ENCODE measurements around the gene PERM1. TPM values are rescaled to one million over a fixed set of nuclear protein-coding genes. Genes with fewer than 3 reads are reported as not detected.

PERM1 gene
- total RNA-seq, 2 experiments from 2014 or later, result not detected

DNA sequence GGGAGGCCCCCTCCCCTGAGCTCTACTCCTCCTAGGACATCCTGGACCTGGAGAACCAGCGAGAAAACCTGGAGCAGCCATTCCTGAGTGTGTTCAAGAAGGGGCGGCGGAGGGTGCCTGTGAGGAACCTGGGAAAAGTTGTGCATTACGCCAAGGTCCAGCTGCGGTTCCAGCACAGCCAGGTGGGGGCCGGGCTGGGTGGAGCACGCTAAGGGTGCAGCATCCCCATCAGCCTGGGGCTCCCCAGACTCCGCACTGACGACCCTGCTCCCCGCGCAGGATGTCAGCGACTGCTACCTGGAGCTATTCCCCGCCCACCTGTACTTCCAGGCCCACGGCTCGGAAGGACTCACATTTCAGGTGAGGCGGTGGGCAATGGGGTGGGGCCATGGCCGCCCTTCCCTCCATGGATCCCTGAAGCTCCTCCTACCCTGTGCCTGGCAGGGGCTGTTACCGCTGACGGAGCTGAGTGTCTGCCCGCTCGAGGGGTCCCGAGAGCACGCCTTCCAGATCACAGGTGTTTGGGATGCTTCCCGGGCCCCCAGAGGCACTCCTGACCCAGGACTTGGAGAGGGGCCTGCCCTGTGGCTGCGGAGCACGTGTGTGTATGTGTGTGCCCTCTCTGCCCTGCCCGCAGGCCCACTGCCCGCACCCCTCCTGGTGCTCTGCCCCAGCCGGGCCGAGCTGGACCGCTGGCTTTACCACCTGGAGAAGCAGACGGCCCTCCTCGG lies 11.5 kb downstream of the PERM1 start:
- Mint-ChIP-seq H3K36me3 (ENCODE audit: low read depth) (no peaks in the 10 kb centered on the region), H3K4me1 (ENCODE audit: low read depth) (peaks cover 6% of the 10 kb centered on the region), H3K27me3 (peaks cover 15% of the 10 kb centered on the region), H3K9me3 (peaks cover 2% of the 10 kb centered on the region), H3K4me3 (no peak overlapping the region), H3K27ac (no peak overlapping the region)
- no peak for DNase-seq
- TF ChIP-seq, protein P1, sequence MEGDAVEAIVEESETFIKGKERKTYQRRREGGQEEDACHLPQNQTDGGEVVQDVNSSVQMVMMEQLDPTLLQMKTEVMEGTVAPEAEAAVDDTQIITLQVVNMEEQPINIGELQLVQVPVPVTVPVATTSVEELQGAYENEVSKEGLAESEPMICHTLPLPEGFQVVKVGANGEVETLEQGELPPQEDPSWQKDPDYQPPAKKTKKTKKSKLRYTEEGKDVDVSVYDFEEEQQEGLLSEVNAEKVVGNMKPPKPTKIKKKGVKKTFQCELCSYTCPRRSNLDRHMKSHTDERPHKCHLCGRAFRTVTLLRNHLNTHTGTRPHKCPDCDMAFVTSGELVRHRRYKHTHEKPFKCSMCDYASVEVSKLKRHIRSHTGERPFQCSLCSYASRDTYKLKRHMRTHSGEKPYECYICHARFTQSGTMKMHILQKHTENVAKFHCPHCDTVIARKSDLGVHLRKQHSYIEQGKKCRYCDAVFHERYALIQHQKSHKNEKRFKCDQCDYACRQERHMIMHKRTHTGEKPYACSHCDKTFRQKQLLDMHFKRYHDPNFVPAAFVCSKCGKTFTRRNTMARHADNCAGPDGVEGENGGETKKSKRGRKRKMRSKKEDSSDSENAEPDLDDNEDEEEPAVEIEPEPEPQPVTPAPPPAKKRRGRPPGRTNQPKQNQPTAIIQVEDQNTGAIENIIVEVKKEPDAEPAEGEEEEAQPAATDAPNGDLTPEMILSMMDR (IDR thresholded peaks at IDR 0.05), result no peak
- ATAC-seq, result no peak
- ChIA-PET CTCF (interaction anchor here (0.8 kb wide), 1 partner anchor 14 kb away, joined by 3 read pairs; no protein-coding TSS in a partner anchor), POLR2A (interaction anchor here (1.0 kb wide), 1 partner anchor 19 kb away, joined by 3 read pairs; no protein-coding TSS in a partner anchor)
- intact Hi-C loops (cut with micrococcal nuclease), result no loop called here

DNA sequence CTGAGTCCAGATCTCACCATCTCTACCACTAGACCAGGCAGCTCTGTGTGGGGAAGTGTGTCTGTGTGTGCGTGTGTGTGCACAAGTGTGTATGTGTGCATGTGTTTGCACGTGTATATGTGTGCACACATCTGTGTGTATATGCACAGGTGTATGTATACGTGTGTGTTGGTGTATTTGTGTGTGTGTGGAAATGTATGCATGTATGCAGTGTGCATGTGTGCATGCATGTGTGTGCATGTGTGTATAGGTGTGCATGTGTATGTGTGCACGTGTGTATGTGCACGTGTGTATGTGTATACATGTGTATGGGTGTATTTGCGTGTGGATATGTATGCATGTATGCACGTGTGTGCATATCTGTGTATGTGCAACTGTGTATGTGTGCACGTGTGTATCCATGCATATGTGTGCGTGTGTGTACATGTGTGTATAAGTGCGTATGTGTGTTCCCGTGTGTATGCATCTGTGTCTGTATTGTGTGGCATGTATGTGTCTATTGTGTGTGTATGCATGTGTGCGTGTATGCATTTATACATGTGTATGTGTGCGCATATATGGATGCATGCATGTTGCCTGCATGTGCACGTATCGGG lies 12.5 kb downstream of the PERM1 start:
- CTCF ChIA-PET, result no interaction called here
- DNase-seq (no peak), ATAC-seq (no peak)
- H3K4me3 Mint-ChIP-seq, result no peak overlapping the region
- intact Hi-C loops (cut with micrococcal nuclease), result no loop called here
- no peak overlapping the region for H3K27ac Mint-ChIP-seq
- H3K36me3 Mint-ChIP-seq (ENCODE audit: low read depth), result peaks cover 2% of the 10 kb centered on the region
- TF ChIP-seq, protein P1 (IDR thresholded peaks at IDR 0.05), result no peak
- H3K4me1 Mint-ChIP-seq (ENCODE audit: low read depth), result peaks cover 7% of the 10 kb centered on the region
- peaks cover 2% of the 10 kb centered on the region for H3K9me3 Mint-ChIP-seq
- peaks cover 13% of the 10 kb centered on the region for H3K27me3 Mint-ChIP-seq
- POLR2A ChIA-PET, result interaction anchor here (1.0 kb wide), 1 partner anchor 20 kb away, joined by 3 read pairs; no protein-coding TSS in a partner anchor

- intact Hi-C loops (cut with micrococcal nuclease), result no loop called here
- peaks cover 11% of the 10 kb centered on the region for H3K27me3 Mint-ChIP-seq
- no peak for DNase-seq
- TF ChIP-seq, protein P1 (IDR thresholded peaks at IDR 0.05), result no peak
- peaks cover 4% of the 10 kb centered on the region for H3K36me3 Mint-ChIP-seq (ENCODE audit: low read depth)
- no peak for ATAC-seq
- peaks cover 2% of the 10 kb centered on the region for H3K9me3 Mint-ChIP-seq
- peaks cover 7% of the 10 kb centered on the region for H3K4me1 Mint-ChIP-seq (ENCODE audit: low read depth)
- peak overlapping the region; percentile 77 for H3K4me3 Mint-ChIP-seq
- H3K27ac Mint-ChIP-seq, result no peak overlapping the region
- POLR2A ChIA-PET, result interaction anchor here (0.9 to 1.2 kb wide), 2 partner anchors 14 to 92 kb away, joined by 3 read pairs; no protein-coding TSS in a partner anchor
- CTCF ChIA-PET, result interaction anchor here (0.9 to 1.7 kb wide), 6 partner anchors 9 to 98 kb away, joined by 3 to 9 read pairs (median 6); no protein-coding TSS in a partner anchor
Measured at GRCh38 chr1:967466-968343, 14.2 kb downstream of the PERM1 start.

- Mint-ChIP-seq H3K36me3 (ENCODE audit: low read depth) (peaks cover 8% of the 10 kb centered on the region), H3K27me3 (peaks cover 11% of the 10 kb centered on the region), H3K4me3 (peak overlapping the region; percentile 77), H3K4me1 (ENCODE audit: low read depth) (peaks cover 7% of the 10 kb centered on the region), H3K27ac (peak overlapping the region; percentile 81), H3K9me3 (peaks cover 2% of the 10 kb centered on the region)
- DNase-seq, result peak; percentile 92
- TF ChIP-seq, protein P1 (IDR thresholded peaks at IDR 0.05), result no peak
- POLR2A ChIA-PET, result interaction anchor here (0.7 to 1.2 kb wide), 3 partner anchors 9 to 93 kb away, joined by 3 read pairs; partner anchors contain the start of gene ISG15
- intact Hi-C loops (cut with micrococcal nuclease), result no loop called here
- CTCF ChIA-PET, result interaction anchor here (1.0 to 1.7 kb wide), 6 partner anchors 10 to 98 kb away, joined by 4 to 9 read pairs (median 6); no protein-coding TSS in a partner anchor
- peak; percentile 86 for ATAC-seq
Measured at GRCh38 chr1:966704-967300, 15.1 kb downstream of the PERM1 start.
